K562 (cell line): Measurements from ENCODE around the gene RNF151. TPM values are rescaled to one million over a fixed set of nuclear protein-coding genes. Genes with fewer than 3 reads are reported as not detected.

Source experiments
- CC2D1A ChIP-seq: fragments of 450-650 bp; IDR thresholded peaks from 2 replicates; pipeline ENCODE4 v1.6.1; 2017; ENCODE audit warnings: mild to moderate bottlenecking
- ETV1 ChIP-seq: fragments of 450-650 bp; conservative IDR thresholded peaks from 2 replicates; pipeline ENCODE4 v1.6.1; 2016; ENCODE audit warnings: missing genetic modification characterization, control low read depth, low read depth, missing compliant biosample characterization
- GABPB2 ChIP-seq: fragments of 250-450 bp; sonication (Bioruptor Pico); conservative IDR thresholded peaks from 2 replicates; pipeline ENCODE4 v1.5.1; 2021; ENCODE audit warnings: mild to moderate bottlenecking
- HNRNPK ChIP-seq: fragments of 200-400 bp; formaldehyde crosslinking; IDR thresholded peaks from one replicate; pipeline ENCODE4 v1.6.1; 2018; ENCODE audit warnings: mild to moderate bottlenecking, low read depth, low read length; ENCODE audit not compliant: poor library complexity, severe bottlenecking
- MEIS2 ChIP-seq: fragments of 450-650 bp; IDR thresholded peaks from 2 replicates; pipeline ENCODE4 v1.6.1; 2014; ENCODE audit warnings: mild to moderate bottlenecking; ENCODE audit not compliant: partially characterized antibody
- MXD1 ChIP-seq: fragments of 250-450 bp; sonication (Bioruptor Pico); IDR thresholded peaks from 2 replicates; pipeline ENCODE4 v1.8.0; 2021; ENCODE audit warnings: borderline replicate concordance, mild to moderate bottlenecking, moderate library complexity; ENCODE audit not compliant: poor library complexity, severe bottlenecking
- NFXL1 ChIP-seq: fragments of 450-650 bp; formaldehyde crosslinking; IDR thresholded peaks from 2 replicates; pipeline ENCODE4 v1.4.0; 2021; ENCODE audit warnings: mild to moderate bottlenecking
- NFYB ChIP-seq: IDR thresholded peaks from 2 replicates; pipeline ENCODE4 v1.6.1; 2011; ENCODE audit warnings: mild to moderate bottlenecking, moderate library complexity; ENCODE audit not compliant: insufficient read length; ENCODE audit errors: extremely low read depth
- NKRF ChIP-seq: fragments of 450-650 bp; IDR thresholded peaks from 2 replicates; pipeline ENCODE4 v1.6.1; 2016; ENCODE audit warnings: borderline replicate concordance
- RERE ChIP-seq: sonication (generic); formaldehyde crosslinking; IDR thresholded peaks from 2 replicates; pipeline ENCODE4 v1.8.0; 2023; ENCODE audit warnings: missing genetic modification reagents, mild to moderate bottlenecking, borderline replicate concordance
- SNAPC5 ChIP-seq: fragments of 250-450 bp; sonication (Bioruptor Pico); IDR thresholded peaks from 2 replicates; pipeline ENCODE4 v1.8.0; 2021; ENCODE audit warnings: moderate library complexity, mild to moderate bottlenecking, inconsistent platforms
- TEAD1 ChIP-seq, 2 experiments: fragments of 450-650 bp in 1 of 2; sonication (generic) in 1 of 2; formaldehyde crosslinking; IDR thresholded peaks; 2 replicates each; pipeline versions ENCODE4 v1.4.0 to v1.8.0; 2020 to 2022; ENCODE audit warnings: mild to moderate bottlenecking in 2 of 2, missing genetic modification reagents in 1 of 2
- ZNF277 ChIP-seq: fragments of 250-450 bp; sonication (Bioruptor Pico); IDR thresholded peaks from 2 replicates; pipeline ENCODE4 v1.8.0; 2022; ENCODE audit warnings: inconsistent platforms, mild to moderate bottlenecking, moderate library complexity, borderline replicate concordance
- ZNF518B ChIP-seq: fragments of 250-450 bp; sonication (Bioruptor Pico); IDR thresholded peaks from 2 replicates; pipeline ENCODE4 v1.5.0; 2021; ENCODE audit warnings: mild to moderate bottlenecking, moderate library complexity
- polyA plus RNA-seq, 8 experiments: library from polyadenylated mRNA; depleted of rRNA in 4 of 8; stranded (reverse) in 5 of 8; unstranded in 3 of 8; fragments of >200 nt; fragmentation: Nextera tagmentation in 2 of 8; fragmentation: Illumina TruSeq in 1 of 8; extraction: Ambion mirVana in 2 of 8; extraction: Trizol in 1 of 8; gene quantifications; 2 replicates each; pipeline versions ENCODE4 v1.2.1 to v1.2.3, GENCODE V29; 2011 to 2014; ENCODE audit warnings: inconsistent platforms in 1 of 8, missing spikeins in 1 of 8
- total RNA-seq, 7 experiments: library from RNA; depleted of rRNA in 6 of 7; stranded (reverse); fragments of >200 nt in 6 of 7; fragmentation: Illumina TruSeq in 2 of 7; extraction: Trizol in 2 of 7; gene quantifications; 2 replicates each; pipeline versions ENCODE4 v1.2.1 to v1.2.3, GENCODE V29; 2011 to 2021; ENCODE audit warnings: low replicate concordance in 1 of 7

RNF151 gene
- total and polyA plus RNA-seq, 9 of the 15 experiments (the other 6 are each of a cell fraction or from before 2014, with no cell fraction given): not detected

- TF ChIP-seq RERE (no peak), HNRNPK (no peak), CC2D1A (no peak), ZNF277 (CRISPR knock-in tag) (no peak), NFYB (no peak), ZNF518B (CRISPR knock-in tag) (no peak), SNAPC5 (no peak), TEAD1 (CRISPR knock-in tag; IDR thresholded peaks at IDR 0.05) (no peak), ETV1 (tag) (peak; percentile 28; the same call in 1 of the 2 replicates), MEIS2 (no peak), GABPB2 (no peak), MXD1 (CRISPR knock-in tag) (no peak), NKRF (peak; percentile 47; the same call in 1 of the 2 replicates), NFXL1 (CRISPR knock-in tag) (no peak)
Measured at GRCh38 chr16:2008631-2009163, 42.0 kb downstream of the RNF151 start (continued).
